COLO829 (cell line): ENCODE measurements around the gene SLC66A2.

Source experiments
- DNase-seq: peaks from one replicate; pipeline ENCODE4 v3.0.0; 2012; ENCODE audit warnings: low spot score

SLC66A2 gene

DNA sequence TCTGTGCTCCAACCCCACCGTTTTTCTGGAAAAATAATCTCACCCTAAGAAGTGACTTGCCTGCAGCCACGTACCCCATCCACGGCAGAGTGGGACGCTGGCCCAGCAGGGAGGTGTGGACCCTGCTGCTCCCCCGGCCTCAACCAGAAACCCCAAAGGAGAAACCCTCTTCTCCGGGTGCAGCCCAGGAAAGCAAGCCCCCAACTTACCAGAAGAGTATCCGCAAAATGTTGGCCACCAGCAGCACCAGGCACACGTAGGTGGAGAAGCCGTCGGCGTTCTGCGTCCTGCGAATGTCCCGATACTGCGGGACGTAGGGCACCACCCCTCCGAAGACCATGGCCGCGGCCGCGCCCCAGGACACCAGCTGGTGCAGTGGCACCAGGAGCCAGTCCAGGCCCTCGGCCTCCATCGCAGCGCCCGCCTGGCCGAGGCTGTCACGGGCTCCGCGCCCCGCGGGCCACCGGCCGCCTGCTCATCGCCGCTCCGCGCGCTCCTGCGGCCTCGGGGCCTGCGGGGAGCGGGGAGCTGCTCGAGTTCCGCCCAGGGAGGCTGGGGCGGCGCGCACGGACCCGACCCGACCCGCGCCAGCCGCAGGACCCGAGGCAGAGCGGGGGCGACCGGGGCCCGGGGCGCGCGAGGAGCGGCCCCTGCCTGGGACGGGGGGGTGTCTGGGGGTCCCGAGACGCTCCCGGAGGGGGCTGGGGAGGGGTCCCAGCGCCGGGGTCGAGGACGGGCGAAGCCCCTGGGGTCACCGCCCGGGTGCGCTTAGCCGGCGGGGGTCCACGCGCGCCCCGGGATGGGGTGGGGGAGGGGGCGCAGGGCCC lies 725 bp downstream of the SLC66A2 start:
- no peak for DNase-seq

DNA sequence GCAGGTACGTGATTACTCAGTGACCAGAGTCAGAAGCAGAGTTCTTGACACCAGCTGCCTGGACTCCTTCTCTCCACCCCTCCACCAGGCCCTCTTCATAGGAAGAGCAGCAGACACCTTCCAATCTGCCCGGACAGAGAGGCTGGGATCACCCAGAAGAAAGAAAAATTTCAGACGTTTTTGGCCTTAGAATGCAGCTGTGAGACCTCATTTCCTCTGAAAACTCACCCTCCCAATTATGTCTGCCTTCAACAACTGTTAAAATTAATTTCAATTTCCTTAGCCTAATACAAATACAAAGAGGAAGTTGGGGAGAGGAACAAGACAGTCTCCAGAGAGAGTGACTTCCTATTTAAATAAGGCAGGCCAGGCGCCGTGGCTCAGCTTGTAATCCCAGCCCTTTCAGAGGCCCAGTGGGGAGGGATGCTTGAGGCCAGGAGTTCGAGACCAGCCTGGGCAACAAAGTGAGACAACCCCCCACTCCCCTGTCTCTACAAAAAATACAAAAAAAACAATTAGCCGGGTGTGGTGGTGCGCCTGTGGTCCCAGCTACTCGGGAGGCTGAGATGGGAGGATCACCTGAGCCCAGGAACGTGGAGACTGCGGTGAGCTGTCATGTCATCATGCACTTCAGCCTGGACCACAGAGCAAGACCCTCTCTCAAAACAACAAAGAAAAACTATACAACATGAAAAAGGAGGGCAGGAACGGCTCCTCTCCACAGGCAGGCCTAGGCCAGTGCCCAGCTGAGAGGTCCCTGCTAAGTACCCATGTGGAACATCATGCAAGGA lies 1.6 kb downstream of the SLC66A2 start:
- DNase-seq: no peak

DNA sequence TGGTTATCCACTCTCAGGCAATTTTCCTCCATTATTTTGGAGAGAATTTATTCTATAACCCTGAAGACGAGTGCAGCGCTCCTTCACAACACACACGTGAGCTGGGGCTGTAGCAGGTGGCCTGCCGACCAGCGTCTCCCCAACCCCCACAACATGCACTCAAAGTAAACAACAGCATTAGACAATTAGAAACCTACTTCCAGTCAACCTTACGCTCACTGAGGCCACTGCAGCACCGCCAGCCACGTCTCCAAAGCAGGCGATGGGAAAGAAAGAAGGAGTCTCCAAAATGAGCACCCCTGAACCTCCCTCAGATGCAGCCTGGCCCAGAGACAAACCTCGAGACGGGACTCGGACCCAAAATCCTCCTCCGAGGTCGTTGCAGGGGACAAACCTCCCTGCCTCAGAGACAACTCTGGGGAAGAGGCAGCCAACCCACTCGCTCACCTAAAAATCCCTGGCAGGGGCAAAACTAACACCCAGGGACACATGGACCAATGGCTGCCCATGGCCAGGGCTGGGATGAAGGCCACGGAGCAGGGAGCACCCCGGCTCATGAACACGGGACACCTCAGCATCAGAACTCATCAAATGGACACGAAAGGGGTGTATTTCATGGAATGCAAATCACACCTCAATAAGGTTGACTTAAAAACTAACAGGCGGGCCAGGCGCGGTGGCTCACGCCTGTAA lies 2.6 kb downstream of the SLC66A2 start:
- DNase-seq: no peak

DNA sequence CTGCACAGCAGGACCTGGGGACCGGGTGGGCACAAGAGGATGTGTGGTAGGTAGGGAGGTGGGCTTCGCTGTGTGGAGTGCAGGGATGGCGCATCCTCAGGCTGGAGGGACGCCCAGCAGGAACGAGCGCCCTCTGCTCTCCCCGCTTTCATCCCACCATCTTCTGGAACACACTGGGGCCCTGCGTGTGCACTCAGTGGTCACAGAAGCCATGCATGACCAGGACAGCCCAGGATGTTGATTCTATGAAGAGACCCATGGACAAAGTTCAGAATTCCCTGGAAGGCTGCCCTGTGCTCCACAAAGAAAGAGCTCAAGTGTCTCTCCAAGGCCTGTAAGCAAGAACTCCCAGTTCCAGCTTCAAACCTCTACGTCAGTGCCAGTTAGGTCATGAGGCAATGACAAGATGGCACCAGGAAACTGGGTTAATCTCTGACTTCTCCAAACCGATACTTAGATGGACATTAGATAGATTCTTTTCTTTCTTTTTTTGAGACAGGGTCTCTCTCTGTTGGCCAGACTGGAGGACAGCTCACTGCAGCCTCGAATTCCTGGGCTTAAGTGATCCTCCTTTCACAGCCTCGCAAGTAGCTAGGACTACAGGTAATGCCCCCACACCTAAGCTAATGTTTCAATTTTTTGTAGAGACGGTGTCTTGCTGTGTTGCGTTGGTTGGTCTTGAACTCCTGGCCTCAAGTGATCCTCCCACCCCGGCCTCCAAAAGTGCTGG lies 3.4 kb downstream of the SLC66A2 start:
- no peak for DNase-seq

DNA sequence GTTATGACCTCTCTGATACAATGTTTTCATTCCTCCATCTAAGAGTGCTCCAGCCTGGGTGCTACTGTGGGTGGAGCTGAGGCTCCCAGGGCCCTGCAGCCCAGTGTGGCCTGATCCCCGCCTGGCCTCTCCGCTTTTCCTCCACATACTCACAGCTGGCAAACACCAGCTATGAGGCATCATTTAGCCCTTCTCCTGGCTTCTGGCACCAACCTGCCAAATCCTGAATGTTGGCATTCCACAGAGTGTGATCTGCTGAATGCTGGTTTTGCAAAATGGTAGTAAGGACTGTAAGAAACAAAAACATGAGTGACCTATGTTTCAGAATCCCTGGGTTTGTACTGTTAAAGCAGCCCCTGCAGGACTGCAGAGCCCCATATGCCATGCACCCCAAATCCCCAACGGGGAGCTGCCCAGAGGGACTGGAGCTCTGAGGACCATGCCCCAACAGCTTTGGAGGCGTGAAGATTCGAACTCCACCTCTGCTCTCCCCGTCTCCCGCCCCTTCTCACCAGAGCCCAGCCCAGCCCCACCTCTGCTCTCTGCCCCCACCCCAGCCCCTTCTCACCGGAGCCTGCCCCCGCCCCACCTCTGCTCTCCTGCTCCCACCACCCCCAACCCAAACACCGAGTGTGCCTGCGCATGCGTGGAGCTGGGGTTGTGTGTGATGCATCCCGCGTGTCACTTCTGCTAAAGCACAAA lies 4.2 kb downstream of the SLC66A2 start:
- no peak for DNase-seq

DNA sequence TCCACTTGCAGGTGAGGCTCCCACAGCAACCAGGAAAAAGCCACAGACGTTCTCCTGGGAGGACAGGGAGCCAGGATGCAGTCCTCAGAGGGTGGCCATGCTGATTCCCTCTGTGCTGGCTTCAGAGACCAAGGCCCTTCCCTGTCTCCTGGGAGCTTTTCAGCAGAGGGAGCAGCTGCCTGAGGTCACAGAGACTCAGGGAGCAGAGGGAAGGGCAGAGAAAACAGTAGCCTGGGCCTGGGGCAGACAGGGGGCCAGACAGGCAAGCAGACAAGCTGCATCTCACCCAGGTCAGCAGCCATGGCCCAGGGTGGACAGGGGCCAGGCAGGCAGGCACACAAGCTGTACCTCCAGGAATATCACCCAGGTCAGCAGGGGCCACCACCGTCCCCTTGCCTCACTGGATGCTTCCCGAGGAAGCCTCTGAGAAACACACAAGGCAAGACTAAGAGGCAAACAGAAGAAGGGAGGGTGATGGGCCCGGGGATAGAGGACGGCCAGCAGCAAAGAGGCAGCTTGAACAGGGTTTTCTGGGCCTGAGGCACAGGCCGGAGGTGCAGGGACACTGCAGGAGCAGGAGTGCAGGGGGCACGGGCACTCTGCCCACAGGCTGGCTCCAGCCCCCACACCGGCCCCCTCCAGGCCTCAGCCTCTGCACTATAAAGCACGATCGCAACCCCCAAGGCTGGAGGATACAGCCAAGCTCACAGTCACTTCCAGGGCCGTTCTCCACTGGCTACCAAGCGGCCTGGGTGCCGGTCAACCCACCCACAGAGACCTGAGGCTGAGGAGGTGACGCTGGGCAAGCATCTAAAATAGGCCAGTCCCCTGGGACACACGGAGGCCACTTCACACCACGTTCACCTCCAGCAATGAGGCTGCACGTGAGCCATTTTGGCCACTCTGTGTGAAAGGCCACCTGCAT lies 6.1 kb downstream of the SLC66A2 start:
- no peak for DNase-seq

DNA sequence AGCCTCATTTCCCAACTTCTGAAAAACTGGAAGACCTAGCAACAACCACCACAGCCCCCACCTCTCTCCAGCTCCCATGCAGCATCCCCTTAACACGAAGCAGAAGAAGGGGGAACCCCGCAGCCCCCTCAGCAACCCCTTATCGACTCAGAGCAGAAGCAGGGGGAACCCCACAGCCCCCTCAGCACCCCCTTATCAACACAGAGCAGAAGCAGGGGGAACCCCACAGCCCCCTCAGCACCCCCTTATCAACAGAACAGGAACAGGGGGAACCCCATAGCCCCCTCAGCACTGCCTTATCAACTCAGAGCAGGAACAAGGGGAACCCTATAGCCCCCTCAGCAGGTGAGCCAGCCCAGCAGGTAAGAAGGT lies 6.7 kb downstream of the SLC66A2 start:
- DNase-seq: no peak

DNA sequence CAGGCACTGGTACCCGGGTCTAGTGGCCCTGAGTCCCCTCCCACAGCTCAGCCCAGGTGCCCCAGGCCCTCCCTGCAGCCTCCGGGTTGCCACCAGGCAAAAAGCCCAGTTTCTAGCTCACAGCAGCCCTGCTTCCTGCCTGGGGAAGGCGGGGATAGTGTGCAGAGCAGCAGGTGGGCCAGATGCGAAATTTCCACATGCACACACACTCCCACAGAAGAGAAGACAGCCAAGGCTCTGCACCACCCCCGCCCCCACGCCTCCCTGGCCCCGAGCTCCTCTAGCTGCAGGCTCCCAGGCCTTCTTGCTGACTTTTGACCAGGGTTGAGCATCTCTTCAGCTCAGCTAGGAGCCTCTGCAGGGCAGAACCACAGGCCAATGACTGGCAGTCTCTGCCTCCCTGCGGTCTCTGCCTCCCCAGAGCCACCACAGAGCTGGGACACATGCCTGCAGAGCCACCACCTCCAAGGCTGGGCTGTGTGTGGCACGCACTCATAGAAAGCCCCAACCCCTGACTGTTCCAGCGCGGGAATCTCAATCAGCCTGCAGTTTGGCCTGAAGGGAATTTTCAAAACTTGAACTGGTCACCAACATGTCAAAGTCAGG lies 7.2 kb downstream of the SLC66A2 start:
- no peak for DNase-seq

DNA sequence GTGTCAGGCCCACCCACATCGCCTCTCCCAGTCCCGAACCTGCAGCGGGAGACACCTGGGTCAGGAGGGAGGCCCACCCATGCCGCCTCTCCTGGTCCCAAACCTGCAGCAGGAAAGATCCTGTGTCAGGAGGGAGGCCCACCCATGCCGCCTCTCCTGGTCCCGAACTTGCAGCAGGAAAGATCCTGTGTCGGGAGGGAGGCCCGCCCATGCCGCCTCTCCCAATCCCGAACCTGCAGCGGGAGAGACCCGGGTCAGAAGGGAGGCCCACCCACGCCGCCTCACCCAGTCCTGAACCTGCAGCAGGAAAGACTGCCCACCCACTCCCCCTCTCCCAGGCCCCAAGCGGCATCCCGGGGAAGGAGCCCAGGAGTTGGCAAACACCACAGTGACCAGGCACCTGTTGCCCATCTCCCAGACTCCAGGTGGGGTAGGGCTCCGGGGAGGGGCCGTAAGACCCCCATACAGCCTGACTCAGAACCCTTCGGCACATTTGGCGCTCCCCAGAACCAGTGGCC lies 7.8 kb downstream of the SLC66A2 start:
- DNase-seq: no peak

DNA sequence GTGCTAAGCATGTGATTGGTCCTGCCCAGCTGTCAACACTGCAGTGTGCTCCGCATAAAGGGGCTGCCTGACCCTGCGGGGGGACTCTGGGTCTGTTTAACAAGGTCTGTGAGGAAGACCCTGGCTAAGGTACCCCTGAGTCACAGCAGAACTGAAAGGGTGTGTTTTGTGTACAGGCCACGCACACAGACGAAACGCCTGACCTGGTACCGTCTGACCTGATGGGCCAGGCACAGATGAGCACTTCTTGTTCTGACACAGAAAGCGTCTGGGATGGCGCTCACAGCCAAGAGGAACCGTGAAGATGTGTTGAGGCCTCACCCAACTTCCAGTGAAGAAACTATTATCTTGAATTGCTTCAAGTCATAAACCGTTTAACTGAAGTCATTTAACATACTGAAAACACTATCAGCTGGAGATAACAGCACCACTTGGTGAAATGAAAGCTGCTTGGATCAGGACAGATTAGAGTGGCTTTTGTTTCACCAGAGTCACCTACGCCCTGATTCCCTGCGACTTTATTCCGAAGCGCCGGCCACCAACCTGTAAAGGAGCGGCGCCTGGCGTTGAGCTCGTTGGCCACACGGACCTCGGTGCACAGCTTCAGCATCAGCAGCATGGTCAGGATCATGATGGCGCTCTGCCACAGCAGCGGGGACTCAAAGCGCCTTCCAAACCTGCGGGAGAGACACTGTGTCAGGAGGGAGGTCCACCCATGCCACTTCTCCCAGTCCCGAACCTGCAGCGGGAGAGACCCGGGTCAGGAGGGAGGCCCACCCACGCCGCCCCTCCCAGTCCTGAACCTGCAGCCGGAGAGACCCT lies 8.5 kb downstream of the SLC66A2 start:
- no peak for DNase-seq

DNA sequence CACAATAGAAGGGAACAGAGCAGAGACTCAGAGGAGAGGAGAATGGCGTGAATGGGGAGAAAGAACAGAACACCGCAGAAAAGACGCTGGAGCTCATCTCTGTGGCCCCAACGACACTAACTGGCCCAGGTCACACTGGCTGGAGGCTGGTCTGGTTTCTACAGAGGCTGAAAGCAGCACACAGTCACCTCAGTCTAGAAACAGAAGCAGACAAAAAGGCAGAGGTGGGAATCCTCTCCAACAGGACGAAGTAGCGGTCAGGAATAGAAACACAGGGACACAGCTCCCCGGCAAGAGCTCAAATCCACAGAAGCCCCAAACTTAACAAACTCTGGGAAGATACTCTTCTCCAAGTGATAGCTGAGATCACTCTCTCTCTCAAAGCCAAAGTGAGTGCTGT lies 9.2 kb downstream of the SLC66A2 start:
- DNase-seq: no peak

DNA sequence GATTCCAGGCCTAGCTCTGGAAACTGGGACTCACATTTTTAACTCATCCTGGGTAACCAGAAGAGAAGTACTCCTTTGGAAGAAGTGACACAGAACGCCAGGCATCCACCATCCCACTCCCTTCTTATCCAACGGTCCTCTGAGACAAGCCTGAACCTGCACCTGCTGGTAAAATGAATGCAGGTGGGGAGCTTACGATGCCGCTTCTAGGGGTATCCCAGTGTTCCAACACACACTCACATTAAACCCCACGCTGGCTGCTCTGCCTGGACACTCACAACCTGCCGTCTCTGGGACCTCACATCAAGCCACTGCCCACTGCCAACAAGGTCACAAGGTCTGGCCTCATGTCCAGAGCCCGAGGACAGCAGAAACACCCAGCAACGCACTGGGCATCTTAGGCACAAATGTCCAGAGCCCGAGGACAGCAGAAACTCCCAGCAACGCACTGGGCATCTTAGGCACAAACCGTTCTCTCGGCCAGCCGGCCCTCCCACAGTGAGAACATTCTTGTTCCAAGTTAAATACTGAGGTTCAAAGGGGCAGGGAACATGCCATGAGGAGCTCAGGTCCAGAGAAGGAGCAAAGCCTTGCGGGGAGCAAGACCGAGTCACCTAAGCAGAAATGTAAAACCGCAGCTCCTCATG lies 9.9 kb downstream of the SLC66A2 start:
- no peak for DNase-seq

DNA sequence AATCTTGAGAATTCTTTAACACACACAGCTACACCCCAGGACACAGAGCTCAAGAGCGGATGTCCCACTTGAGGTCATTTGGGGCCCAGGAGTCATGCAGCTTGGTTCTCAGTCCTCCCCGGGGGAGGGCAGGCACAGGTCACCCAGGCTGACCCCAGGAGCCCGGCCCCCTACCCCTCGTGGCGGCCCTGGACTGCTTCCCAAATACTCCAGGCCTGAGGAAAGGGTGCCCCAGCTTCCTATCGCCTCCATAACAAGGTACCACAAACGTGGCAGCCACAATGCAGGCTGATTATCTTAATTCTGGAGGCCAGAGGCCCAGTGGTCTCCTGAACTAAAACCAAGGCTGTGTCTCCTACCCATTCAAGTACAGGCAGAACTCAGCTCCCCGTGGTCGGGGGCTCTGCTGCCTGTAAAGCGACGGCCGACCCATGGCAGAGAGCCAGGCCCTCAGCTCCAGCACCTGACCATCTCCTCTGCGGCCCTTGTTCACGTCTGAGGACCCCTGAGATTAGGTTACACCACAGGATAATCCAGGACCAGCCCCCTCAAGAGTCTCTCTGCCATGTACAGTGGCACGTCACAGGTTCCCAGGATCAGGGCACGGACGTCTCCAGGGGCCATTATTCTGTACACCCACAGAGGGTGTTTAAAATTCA lies 10.5 kb downstream of the SLC66A2 start:
- DNase-seq: no peak

DNA sequence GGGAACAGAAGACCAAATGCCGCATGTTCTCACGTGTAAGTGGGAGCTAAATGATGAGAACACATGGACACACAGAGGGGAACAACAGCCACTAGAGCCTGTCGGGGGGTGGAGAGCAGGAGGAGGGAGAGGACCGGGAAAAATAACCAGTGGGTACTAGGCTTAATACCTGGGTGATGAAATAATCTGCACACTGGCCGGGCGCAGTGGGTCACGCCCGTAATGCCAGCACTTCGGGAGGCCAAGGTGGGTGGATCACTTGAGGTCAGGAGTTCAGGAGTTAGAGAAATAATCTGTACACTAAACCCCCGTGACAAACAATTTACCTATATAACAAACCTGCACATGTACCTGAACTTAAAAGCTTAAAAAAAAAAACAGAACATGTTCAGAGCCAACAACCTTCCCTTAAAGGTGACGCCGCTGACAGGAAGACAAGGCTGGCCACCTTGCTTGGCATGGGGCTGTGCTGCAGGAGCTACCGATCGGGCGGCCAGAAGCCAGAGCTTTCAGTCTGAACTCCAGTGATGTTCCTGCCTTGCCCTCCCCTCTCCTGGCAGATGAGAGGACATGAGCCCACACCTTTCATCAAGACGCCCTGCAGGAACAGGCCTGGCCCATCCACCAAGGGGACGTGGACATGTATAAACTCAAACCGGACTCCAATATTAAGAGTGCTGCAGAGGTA lies 11.2 kb downstream of the SLC66A2 start:
- no peak for DNase-seq

DNA sequence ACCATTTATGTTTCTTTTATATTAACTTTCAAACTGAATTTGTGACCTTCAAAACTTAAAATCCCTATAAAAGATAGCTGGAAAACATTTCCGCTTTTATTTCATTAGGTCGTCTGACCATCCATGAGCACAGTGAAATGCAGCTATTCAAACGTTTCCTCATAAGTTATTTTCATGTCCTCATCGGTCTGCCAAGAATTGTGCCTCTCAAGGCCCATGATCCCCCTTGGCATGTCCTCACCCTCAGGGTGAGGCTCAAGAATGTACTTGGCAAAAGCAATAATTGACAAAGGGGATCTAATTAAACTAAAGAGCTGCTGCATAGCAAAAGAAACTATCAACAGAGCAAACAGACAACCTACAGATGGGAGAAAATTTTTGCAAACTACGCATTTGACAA lies 12.4 kb downstream of the SLC66A2 start:
- DNase-seq: no peak

DNA sequence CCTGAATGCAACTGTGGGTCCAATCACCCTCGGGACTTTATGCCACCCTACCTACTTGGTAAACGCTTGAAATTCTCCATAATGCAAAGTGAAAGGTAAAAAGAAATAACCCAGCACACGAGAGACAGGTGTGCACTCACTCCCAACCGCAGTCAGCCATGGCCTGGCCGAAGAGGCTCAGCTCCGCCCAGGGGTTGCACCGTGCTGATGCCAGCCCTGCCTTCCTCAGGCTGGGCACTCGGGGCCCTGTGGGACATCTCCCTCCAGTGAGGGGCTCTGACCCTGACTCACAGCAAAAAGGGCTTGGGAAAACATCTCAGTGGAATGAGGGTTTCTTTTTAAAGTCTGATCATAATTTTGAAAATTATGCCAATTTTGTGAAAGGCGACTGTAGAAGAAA lies 13.3 kb downstream of the SLC66A2 start:
- DNase-seq: no peak
